Esophagus mucosa (tissue), 1 donor: ENCODE results near the gene PDE8B. TPM values are rescaled to one million over a fixed set of nuclear protein-coding genes. Genes with fewer than 3 reads are reported as not detected.
A peak's percentile ranks its signal among the peaks of the same experiment; 100 is the strongest.
"Not testable (repeated sequence)": the region's sequence is repeated elsewhere in the genome, so short reads cannot be mapped to it uniquely, and the experiment has no call there.

Source experiments
- ATAC-seq: fragments of 200-7000 bp; cut with Tn5 transposase; one replicate; pipeline ENCODE4 v1.9.1; 2020
- total RNA-seq: library from RNA; stranded (reverse); gene quantifications from one replicate; pipeline ENCODE4 v1.2.4, GENCODE V29; 2023
- donor health status: DM: yes; HTN: yes; CAD: no.

PDE8B gene
- total RNA-seq, 1 donor from 2014 or later, result 0.12 TPM

DNA sequence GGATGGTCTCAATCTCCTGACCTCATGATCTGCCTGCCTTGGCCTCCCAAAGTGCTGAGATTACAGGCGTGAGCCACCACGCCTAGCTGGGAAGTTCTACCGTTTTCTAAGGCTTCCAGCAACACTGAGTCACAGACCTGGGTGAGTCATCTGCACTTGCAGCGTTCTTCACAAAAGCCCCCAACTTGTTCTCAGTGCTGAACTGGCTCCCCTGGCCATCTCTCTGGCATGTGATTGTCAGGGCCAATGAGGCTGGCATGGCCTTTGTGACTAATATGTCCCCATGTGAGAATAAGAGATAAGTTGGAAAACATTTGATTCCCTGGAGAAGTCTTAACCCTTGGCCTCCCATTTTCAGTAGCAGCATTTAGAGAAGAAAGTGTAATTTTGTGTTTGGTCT, 157.3 kb downstream of the PDE8B start:
- no peak for ATAC-seq

DNA sequence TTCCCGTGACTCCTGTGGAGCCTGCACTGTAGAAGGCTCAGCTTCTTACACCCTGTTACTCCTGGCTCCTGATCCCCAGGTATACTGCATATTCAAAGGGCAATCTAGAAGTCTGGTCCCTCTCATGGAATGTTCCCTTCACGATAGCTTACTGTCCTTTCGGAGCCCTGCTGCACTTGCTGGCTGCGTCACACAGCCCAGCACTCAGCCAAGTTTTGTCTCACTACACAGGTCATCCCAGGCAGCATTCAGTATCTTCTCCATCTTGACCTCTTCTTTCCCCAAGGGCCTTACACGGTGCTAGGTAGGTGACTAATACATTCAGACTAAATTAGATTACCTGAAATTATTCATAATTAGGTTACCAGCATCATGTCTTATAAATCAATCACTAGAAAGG, 157.9 kb downstream of the PDE8B start:
- no peak for ATAC-seq

DNA sequence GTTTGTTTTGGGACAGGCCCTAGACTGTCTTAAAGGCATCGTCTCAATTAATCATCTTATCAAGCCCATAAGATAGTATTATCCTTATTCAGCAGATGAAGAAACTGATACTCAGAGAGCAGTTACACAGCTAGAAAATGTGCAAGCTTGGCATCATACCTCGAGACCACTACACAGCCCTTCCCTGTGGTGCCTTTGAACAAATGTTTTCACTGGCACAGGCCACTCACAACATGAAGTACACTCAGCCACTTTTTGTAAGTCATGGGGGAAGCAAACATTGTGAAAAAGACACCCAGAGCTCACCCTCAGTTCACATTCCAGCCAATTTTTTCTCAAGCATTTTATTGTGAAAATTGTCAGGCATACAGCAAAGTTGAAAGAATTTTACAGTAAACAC, 159.1 kb downstream of the PDE8B start:
- no peak for ATAC-seq

DNA sequence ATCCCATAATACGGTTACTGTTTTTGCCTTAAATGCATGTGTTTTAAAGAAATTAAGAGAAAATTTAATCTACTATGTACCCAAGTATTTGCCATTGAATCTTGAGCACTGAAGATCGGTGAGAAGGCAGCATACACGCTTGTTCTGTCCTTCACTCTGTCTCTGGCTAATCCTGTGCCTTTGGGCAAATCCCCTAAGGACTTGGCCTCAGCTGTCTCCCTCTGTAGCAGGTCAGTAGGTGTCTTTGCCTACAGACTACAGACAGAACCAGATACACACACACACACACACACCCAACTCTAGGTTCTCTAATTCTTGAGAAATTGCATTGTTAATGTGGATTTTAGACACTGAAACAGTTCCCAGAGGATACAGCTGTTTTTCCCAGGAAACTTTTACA, 164.2 kb downstream of the PDE8B start:
- no peak for ATAC-seq

DNA sequence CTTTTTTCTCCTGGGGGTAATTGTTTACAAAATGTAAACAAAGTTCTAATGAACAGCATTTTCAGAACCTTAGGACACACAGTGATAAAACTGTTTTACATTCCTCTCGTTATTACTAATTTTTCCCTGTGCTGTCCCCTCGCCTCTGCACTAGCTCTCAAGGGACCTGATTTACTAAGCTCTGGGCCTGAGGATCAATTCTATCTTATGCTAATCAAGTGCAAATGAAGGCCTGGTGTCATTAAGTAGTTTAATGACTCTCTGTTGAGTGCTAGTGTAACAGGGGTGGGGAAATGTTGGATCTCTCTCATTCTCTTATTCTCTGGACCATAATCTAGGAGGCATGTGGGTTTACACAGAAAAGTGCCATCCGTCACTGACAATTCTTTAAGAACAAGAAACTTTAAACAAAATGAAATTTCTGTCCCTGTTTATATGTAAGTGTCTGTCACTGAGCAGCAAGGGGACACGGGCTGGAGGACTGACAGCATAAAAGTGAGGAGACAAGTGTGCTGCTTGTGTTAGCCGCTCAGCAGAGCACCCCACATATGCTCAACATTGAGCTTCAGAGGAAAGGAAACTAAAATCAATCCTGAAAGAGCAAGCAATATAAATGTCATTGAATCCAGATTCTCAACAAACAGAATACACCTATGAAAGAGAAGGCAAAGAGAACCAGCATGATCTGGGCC, 166.3 kb downstream of the PDE8B start:
- ATAC-seq, result no peak

DNA sequence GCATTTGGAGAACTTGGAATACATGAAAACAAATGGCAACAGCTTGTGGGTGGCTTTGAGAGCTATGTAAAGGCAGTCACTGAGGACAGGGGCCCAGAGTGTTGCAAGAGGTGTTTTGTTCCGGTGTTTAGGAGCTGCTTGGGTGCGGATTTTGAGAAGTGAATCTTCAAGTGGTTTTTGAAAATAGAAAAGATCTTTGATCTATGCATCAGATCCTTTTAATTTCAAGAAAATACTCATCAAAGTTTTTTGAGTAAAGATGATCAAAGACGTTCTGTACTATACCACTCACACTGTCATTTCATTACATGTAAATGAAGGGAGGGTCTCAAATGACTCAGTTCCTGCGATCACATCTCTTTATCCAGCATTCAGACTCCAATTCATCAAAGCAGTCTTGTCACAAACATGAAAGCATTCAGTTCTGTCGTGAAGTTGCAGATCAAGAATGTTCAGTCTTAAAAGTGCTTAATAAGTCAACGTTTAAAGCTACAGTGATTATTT, 169.1 kb downstream of the PDE8B start:
- ATAC-seq, result peak; percentile 72

DNA sequence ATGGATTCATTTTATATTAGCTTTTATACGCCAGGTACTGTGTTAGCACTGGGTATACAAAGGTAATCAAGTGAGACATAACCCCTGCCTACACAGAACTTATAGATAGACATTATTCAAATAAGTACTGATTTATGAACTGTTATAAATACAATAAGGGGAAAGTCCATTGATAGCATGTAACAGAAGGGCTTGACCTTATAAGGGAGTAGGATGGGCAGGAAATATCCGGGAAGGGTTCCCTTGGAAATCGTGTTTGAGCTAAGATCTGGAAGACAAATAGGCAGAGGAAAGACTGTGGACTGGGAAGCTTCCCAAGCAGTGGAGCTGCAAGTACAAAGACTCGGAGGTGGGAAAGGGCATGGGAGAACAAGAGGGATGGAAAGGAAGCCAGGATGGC, 170.2 kb downstream of the PDE8B start:
- ATAC-seq, result no peak

DNA sequence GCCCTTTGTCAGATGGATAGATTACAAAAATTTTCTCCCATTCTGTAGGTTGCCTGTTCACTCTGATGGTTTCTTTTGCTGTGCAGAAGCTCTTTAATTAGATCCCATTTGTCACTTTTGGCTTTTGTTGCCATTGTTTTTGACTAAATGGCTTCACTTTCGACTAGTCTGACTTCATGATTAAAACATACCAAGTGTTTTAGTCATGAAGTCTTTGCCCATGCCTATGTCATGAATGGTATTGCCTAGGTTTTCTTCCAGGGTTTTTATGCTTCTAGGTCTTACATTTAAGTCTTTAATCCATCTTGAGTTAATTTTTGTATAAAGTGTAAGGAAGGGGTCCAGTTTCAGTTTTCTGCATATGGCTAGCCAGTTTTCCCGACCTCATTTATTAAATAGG, 172.9 kb downstream of the PDE8B start:
- not testable (repeated sequence) for ATAC-seq

DNA sequence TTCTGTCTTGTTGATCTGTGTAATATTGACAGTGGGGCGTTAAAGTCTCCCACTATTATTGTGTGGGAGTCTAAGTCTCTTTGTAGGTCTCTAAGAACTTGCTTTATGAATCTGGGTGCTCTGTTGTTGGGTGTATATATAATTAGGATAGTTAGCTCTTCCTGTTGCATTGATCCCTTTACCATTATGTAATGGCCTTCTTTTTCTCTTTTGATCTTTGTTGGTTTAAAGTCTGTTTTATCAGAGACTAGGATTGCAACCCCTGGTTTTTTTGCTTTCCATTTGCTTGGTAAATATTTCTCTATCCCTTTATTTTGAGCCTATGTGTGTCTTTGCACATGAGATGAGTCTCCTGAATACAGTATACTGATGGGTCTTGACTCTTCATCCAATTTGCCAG, 175.9 kb downstream of the PDE8B start:
- ATAC-seq, result not testable (repeated sequence)

DNA sequence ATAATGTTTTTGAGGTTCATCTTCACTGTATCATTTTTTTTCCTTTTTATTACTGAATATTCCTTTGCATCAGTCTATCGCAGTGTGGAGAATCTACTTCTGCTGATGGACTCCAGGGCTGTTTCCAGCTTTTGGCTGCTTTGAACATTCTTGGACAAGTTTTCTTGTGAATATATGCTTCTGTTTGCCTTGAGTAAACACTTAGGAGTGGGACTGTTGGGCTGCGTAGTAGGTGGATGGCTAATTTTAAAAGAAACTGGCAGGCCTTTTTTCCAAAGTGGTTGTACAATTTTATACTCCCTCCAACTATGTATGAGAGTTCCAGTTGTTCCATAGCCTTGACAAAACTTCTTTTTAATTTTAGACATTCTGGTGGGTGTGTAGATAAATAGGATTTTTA, 179.3 kb downstream of the PDE8B start:
- no peak for ATAC-seq

DNA sequence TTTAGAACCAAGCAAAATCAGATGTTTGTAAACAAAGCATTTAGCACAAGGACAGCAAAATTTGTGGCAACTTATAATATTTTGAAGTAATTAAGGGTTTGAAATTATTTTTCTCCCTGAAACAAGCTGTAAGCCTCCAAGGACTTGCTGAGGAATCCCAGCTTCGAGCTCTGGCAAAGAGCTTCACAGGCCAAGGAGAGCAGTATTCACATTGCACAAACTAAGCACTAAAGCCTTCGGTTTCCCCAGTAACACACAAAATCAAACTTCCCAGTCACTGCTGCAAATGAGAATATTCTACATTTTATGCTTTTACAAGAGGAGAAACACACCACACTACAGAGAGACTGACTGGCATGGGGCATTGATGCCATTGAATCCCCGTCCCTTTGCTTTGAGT, 179.7 kb downstream of the PDE8B start:
- no peak for ATAC-seq

DNA sequence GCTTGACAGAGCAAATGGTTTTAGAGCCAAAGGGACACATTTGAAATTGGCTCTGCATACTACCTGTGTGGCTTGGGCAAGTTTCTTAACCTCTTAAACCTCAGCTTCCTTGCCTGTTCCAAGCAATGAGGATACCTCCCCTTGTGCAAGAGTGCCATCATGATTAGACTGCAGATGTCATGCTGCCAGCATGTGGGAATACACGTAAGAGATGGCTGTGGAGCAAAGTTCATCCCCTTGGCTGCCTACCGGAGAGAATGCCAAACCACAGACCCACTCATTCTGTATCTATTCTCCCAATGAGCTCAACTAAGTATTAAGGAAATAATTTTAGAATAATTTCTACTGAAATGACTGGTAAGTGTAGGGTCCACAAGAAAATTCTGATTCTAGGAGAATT, 180.3 kb downstream of the PDE8B start:
- no peak for ATAC-seq

DNA sequence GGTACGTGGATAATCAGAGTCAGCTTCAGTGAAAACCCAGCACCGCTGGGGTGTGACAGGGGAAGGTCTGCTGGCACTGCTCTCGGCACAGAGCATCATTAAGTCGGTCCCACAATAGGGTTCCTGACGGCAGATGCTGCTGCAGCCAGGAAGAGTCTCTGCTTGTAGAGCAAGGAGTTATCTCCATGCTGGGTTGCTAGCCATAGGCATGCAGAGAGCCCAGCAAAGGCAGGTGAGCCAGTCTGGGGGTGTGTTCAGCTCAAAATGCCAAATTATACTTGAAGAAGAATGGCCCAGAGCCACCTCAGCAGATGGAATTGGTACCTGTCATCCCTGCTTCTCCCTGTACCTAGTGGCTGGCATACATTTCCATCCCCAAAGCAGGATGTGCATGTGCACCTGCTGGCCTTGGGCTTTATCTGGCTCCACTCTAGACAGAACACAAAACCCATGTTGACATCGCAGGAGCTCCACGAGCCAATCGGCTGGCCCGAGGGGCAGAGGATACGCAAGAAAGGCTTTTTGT, 180.8 kb downstream of the PDE8B start:
- ATAC-seq, result no peak

DNA sequence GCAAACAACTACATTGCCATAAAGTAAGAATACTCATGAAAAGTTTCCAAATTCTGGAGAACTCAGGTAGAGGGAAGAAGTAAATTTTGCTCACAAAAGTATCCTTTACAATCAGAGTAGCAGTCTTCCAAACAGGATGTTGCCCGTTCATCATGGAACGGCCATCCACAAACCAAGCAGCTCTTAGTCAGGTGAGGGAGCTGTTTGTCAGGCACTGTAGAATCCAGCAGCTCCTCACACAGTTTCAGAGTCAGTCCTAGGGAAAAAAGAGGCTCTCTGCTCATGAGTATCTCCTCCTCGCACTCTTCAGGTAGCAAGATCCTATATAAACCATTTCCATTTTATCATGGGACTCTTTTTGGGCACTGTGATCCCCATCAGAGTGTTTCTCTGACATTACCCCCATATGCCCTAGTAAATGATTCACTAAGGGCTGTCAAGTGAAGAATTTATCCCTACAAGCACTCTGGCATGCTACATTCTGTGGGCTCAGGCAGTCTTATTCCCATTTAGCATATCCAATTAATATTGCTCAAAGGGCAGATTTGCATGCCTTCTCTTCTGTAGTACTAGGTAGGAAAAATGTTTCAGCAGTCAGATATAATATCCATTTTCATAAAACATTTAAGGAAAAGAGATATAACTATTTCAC, 183.7 kb downstream of the PDE8B start:
- no peak for ATAC-seq

DNA sequence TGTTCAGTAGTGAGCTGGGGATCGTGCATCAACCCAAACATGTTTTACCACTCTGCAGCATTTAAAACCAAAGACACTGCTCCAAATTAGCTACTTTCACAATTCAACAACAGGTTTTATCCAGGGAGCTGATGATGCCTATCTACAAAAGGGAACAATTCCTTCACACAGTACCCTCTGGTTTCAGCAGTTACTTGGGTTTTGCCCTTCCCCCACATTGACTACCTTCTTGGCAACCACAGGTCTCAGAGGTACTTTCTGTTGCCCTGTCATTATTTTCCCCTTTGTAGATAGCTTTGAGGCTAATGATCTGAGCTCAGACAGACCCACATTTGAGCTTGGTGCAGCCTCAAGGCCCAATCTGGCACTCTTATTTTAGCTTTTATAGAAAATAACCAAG, 185.5 kb downstream of the PDE8B start:
- no peak for ATAC-seq

DNA sequence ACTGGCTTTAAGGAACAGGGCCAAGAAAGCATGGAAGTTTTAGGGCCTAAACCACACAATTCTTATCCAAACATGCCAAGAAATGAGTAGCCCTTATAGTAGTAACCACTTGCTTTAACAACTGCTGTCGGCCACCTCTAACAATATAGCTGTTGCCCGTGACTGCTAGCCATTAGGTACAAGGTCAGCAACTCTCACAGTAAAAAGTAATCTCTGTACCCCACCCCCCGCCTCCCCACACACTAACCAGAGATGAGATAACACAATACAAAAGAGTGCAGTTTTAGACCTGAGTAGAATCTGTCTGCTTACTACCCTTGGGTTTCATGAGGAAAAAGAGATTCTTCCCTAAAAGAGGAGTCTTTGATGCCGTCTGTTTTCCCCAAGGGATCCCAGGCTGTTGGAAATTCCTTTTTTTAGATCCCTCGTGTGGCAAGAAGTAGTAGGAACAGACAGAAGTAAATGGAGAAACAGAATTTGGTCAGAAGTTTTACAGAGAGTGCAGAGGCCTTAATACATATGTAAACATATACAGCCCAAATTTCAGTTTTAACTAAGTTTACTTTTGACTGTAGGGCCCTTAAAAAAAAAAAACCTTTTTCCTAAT, 187.3 kb downstream of the PDE8B start:
- ATAC-seq, result no peak

DNA sequence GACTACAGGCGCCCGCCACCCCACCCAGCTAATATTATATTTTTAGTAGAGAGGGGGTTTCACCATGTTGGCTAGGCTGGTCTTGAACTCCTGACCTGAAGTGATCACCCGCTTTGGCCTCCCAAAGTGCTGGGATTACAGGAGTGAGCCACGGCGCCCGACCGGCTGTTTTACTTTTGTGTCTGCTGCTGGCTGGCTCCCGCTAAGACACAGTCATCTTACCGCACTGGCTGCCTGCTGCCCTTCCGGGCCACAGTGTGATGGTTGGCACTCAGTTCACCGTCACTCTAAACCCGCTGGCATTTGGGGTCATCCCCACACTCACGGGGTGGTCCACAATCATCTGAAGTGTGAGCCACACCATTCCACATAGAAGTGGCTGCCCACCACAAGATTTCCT, 188.0 kb downstream of the PDE8B start:
- ATAC-seq, result no peak

DNA sequence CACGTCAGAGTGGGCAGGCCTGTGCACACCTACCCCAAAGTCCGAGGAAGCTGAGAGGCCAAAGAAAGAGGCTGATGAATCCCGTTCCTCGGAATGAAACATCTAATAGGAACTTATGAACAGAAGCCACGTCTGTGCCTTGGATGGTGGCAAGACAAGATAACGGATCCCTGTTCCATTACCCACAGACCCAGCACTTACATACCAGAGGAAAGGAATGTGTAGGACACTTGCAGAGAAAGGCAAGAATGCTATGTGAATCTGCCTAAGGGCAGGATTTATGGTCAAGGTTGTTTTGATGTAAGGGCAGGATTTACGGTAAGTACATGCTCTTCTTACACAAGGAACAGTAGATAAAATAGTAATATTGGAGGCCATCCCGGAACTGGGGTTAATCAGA, 188.4 kb downstream of the PDE8B start:
- no peak for ATAC-seq

DNA sequence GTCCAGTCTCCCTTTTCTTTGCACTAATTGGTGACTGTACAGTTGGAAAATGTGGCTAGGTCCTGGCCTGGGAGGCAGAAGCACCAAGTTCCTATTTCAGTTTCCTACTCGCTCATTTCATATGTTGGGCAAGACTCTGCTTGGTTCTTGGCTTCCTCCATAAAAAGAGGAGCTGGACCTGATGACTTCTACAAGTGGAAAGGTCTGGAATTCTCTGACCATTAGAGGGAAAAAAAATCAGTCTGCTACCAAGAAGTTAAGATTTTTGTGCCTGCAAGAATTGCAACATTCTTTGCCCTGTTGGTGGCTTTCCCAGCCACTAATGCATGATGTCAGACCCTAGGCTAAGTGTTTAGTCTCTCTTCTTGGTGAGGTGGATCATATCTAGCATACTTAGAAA, 190.2 kb downstream of the PDE8B start:
- no peak for ATAC-seq

DNA sequence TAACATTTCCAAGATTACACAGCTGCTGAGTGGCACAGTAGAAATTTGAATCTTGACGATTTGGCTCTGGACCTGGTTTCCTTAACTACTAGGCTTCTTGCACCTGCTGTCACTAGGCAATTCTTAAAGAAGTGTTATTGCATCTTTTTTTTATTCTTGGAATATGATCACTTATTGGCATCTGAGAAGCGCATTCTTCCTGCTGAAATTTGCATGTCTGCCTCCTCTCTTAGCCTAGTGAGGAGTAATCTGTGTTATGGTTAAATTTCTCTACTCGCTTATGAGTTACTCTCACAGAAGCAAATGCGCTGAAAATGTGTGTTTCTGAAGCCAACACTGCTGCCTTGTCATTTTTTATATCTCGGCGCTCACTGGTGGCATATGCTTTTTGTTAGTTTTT, 192.3 kb downstream of the PDE8B start:
- ATAC-seq, result no peak

DNA sequence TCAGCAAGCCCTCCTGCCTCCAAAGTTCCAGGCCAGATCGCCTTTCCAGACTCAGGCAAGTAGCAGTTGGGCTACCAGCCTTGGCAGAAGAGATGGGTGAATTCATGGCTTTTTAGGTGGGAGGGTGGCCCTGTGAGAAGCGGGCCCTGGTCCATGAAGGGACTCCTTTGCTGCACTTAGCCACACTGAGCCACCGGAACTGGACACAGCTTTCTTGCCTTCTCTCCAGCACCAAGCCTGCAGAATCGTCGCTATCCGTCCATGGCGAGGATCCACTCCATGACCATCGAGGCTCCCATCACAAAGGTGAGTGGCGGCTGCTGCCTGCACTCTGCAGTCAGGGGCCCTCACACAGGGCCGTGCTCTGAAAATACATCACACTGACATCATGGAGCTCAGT, 196.7 kb downstream of the PDE8B start:
- no peak for ATAC-seq

DNA sequence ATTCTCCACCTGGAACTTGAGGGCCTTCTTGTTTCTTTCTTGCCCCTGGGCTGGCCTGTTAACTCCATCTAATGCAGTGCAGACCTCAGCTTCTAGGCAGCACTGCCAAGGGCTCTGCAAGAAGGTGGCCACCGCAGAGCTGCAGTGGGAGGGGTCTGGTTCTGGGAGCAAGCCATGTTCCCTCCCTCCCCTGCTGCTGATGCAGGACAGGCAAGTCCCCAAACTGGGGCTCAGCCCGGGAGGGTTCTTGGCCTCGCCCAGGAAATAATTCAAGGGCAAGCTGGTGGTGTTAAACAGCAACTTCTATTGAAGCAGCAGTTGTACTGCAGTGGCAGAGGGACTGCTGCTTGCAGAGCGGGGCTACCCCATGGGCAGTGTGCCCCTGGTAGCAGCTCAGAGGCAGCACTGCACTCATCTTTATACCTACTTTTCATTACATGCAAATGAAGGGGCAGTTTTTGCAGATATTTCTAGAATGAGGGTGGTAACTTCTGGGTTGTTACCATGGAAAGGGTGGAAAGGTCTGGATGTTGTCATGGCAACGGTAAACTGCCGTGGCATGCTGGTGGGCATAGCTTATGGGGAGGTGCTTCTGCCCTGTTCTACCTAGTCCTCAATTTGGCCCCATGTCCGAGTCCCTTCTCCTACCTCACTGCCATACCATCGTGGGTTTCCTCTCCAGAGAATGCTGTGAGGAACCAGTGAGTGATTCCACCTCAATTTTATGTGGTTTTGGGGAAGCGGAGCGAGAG, 199.6 kb downstream of the PDE8B start:
- no peak for ATAC-seq

DNA sequence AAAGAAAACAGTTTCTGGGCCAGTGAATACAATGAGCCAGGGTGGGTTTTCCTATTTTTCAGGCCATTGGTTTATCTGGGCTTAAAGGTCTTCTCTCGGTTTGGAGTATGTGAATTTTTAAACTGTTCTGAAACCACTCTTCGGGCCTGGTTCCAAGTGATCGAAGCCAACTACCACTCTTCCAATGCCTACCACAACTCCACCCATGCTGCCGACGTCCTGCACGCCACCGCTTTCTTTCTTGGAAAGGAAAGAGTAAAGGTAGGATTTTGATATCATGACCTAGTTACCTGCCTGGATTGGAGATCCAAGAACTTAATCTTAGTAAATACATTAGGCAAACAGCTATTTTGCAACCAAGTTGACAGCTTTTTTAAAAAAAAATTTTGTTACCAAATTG, 202.6 kb downstream of the PDE8B start:
- no peak for ATAC-seq
